BJ (cell line): ENCODE measurements around the gene TNS3. TPM values are rescaled to one million over a fixed set of nuclear protein-coding genes. Genes with fewer than 3 reads are reported as not detected.
"Not testable (repeated sequence)": the region's sequence is repeated elsewhere in the genome, so short reads cannot be mapped to it uniquely, and the experiment has no call there.

ENCODE experiments used
- CTCF ChIA-PET: fragments of 350-600 bp; formaldehyde crosslinking; extraction: SDS; loops from one replicate; lab custom pipeline; 2021; ENCODE audit warnings: antibody characterized with exemption, inconsistent platforms; lab: Yijun Ruan, JAX
- POLR2A ChIA-PET: fragments of 300-600 bp; sonication (Branson Sonifier 250); formaldehyde crosslinking; extraction: SDS; loops from one replicate; lab custom pipeline; 2021; ENCODE audit warnings: antibody characterized with exemption; lab: Charles Lee
- DNase-seq: peaks from one replicate; pipeline ENCODE4 v3.0.0-alpha.2; 2011; ENCODE audit warnings: low read depth
- H3K27me3 ChIP-seq: 2 replicates; pipeline ENCODE4 v1.6.0; 2011; ENCODE audit warnings: low read length; ENCODE audit not compliant: control insufficient read depth, insufficient read depth
- H3K36me3 ChIP-seq: 2 replicates; pipeline ENCODE4 v1.5.1; 2011; ENCODE audit warnings: low read length; ENCODE audit not compliant: control insufficient read depth, insufficient read depth
- H3K4me3 ChIP-seq: 2 replicates; pipeline ENCODE4 v1.5.1; 2011; ENCODE audit warnings: low read depth, mild to moderate bottlenecking, control low read depth, low read length
- polyA plus RNA-seq: library from polyadenylated mRNA; depleted of rRNA; stranded (reverse); fragments of >200 nt; gene quantifications from 2 replicates; pipeline ENCODE4 v1.2.3, GENCODE V29; 2011
- TF ChIP-seq, protein P1 (sequence below): IDR thresholded peaks from 2 replicates; pipeline ENCODE4 v1.5.1; 2011; ENCODE audit warnings: low read depth, mild to moderate bottlenecking, control low read depth, inconsistent platforms, low read length, moderate library complexity; ENCODE audit not compliant: insufficient read depth

The TNS3 gene
- polyA plus RNA-seq, 1 experiment: 126 TPM

GRCh38 chr7:47546171-47546570, 35.7 kb downstream of the TNS3 start:
- CTCF ChIA-PET: interaction anchor here (0.9 to 1.3 kb wide), 2 partner anchors 10 to 27 kb away, joined by 3 read pairs; no protein-coding TSS in a partner anchor
- TF ChIP-seq, protein P1, sequence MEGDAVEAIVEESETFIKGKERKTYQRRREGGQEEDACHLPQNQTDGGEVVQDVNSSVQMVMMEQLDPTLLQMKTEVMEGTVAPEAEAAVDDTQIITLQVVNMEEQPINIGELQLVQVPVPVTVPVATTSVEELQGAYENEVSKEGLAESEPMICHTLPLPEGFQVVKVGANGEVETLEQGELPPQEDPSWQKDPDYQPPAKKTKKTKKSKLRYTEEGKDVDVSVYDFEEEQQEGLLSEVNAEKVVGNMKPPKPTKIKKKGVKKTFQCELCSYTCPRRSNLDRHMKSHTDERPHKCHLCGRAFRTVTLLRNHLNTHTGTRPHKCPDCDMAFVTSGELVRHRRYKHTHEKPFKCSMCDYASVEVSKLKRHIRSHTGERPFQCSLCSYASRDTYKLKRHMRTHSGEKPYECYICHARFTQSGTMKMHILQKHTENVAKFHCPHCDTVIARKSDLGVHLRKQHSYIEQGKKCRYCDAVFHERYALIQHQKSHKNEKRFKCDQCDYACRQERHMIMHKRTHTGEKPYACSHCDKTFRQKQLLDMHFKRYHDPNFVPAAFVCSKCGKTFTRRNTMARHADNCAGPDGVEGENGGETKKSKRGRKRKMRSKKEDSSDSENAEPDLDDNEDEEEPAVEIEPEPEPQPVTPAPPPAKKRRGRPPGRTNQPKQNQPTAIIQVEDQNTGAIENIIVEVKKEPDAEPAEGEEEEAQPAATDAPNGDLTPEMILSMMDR: no peak
- Histone ChIP-seq H3K27me3 (no peaks in the 10 kb centered on the region), H3K4me3 (no peak overlapping the region), H3K36me3 (peaks cover 22% of the 10 kb centered on the region)
- POLR2A ChIA-PET: interaction anchor here (0.6 kb wide), 1 partner anchor 24 kb away, joined by 5 read pairs; no protein-coding TSS in a partner anchor
- DNase-seq: no peak

GRCh38 chr7:47544416-47544815, 37.5 kb downstream of the TNS3 start:
- TF ChIP-seq, protein P1: no peak
- no peak for DNase-seq
- Histone ChIP-seq H3K36me3 (peaks cover 14% of the 10 kb centered on the region), H3K27me3 (no peaks in the 10 kb centered on the region), H3K4me3 (no peak overlapping the region)
- ChIA-PET CTCF (no interaction called here), POLR2A (interaction anchor here (0.6 kb wide), 1 partner anchor 253 kb away, joined by 4 read pairs; no protein-coding TSS in a partner anchor)

DNA sequence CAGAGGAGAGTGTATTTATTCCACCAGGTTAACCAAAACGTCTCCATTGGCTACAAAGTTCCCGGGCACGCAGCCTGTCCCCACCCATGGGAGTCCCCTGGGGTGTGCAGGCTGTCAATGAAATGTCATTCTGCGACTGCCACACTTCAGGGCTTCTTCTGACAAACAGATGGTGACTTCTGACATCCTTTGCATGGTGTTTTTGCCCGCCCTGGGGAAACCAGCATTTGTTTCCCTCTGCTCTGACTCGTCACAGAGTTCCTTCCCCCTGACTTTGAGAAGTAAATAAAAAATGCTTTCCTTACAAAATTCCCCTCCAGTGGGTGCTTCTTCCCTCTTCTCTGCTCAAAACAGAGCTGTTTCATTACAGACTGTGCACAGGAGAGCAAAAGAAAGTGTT, 38.2 kb downstream of the TNS3 start:
- no peak for DNase-seq
- POLR2A ChIA-PET: no interaction called here
- TF ChIP-seq, protein P1: no peak
- Histone ChIP-seq H3K36me3 (peaks cover 15% of the 10 kb centered on the region), H3K27me3 (no peaks in the 10 kb centered on the region), H3K4me3 (no peak overlapping the region)
- CTCF ChIA-PET: no interaction called here

DNA sequence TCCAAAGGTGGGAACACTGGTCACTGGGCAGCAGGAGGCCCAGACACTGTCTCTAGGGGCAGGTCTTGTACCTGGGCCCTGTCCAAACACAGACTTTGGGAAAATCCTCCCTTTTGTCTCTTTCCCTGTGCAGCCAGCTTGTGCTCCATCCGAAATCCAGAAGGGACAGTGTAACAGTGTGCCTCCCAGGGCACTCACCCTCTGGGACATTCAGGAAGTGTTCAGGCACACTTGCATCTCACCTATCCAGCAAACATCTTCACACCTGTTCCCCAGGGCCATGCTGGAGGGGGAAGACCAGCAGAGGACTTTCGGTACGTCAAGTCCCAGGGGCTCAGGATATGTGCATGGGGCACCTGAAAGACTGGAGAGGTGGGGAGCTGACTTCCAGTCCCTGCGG, 38.9 kb downstream of the TNS3 start:
- Histone ChIP-seq H3K36me3 (peaks cover 15% of the 10 kb centered on the region), H3K4me3 (no peak overlapping the region), H3K27me3 (no peaks in the 10 kb centered on the region)
- ChIA-PET POLR2A (no interaction called here), CTCF (interaction anchor here (0.5 kb wide), 1 partner anchor 159 kb away, joined by 3 read pairs; no protein-coding TSS in a partner anchor)
- no peak for DNase-seq
- TF ChIP-seq, protein P1: no peak

- Histone ChIP-seq H3K36me3 (peaks cover 12% of the 10 kb centered on the region), H3K27me3 (no peaks in the 10 kb centered on the region), H3K4me3 (no peak overlapping the region)
- TF ChIP-seq, protein P1: no peak
- DNase-seq: no peak
- ChIA-PET POLR2A (no interaction called here), CTCF (no interaction called here)
Observed at GRCh38 chr7:47542051-47542450, 39.9 kb downstream of the TNS3 start.

DNA sequence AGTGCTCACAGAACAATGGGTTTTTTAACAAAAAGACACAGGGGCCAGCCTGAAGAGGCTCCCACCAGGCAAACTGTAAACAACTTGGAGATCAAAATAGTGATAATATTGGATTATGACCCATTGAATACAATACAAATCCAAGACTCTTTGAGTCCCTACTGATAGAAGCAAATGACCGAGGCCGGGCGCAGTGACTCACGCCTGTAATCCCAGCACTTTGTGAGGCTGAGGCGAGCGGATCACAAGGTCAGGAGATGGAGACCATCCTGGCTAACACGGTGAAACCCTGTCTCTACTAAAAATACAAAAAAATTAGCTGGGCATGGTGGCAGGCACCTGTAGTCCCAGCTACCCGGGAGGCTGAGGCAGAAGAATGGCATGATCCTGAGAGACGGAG, 40.4 kb downstream of the TNS3 start:
- POLR2A ChIA-PET, H3K27me3 ChIP-seq, DNase-seq, CTCF ChIA-PET, H3K4me3 ChIP-seq: not testable (repeated sequence)
- peaks cover 10% of the 10 kb centered on the region for H3K36me3 ChIP-seq
